K562 (cell line): Measurements from ENCODE around the gene PLAAT5. TPM values are rescaled to one million over a fixed set of nuclear protein-coding genes. Genes with fewer than 3 reads are reported as not detected.

Experiments
- CEBPG ChIP-seq, 3 experiments: fragments of 200-800 bp in 1 of 3; sonication (Bioruptor generic) in 1 of 3; sonication (generic) in 1 of 3; formaldehyde crosslinking in 1 of 3; IDR thresholded peaks in 2 of 3; conservative IDR thresholded peaks in 1 of 3; 2 replicates each; pipeline versions ENCODE4 v1.6.1 to v1.8.0; 2016 to 2022; ENCODE audit warnings: missing compliant biosample characterization in 2 of 3, missing genetic modification characterization in 2 of 3, mild to moderate bottlenecking in 1 of 3, missing genetic modification reagents in 1 of 3
- ESRRB ChIP-seq: fragments of 250-450 bp; sonication (Bioruptor Pico); IDR thresholded peaks from 2 replicates; pipeline ENCODE4 v1.5.0; 2020; ENCODE audit warnings: mild to moderate bottlenecking, moderate library complexity, borderline replicate concordance
- ETV6 ChIP-seq, 3 experiments: fragments of 150-350 bp in 1 of 3; sonication (generic) in 1 of 3; formaldehyde crosslinking in 1 of 3; IDR thresholded peaks; 2 replicates each; pipeline versions ENCODE4 v1.6.1 to v1.8.0; 2014 to 2022; ENCODE audit warnings: borderline replicate concordance in 2 of 3, low read depth in 2 of 3, antibody characterized with exemption in 1 of 3, low read length in 1 of 3, mild to moderate bottlenecking in 1 of 3, missing genetic modification reagents in 1 of 3
- FOSL1 ChIP-seq: fragments of 200-800 bp; sonication (Bioruptor generic); conservative IDR thresholded peaks from 2 replicates; pipeline ENCODE4 v1.6.1; 2016; ENCODE audit warnings: missing genetic modification characterization, missing compliant biosample characterization
- MAFG ChIP-seq: fragments of 450-650 bp; conservative IDR thresholded peaks from 2 replicates; pipeline ENCODE4 v1.6.1; 2016; ENCODE audit warnings: missing genetic modification characterization, missing compliant biosample characterization
- MTA3 ChIP-seq: fragments of 450-650 bp; formaldehyde crosslinking; IDR thresholded peaks from 2 replicates; pipeline ENCODE4 v1.6.1; 2017; ENCODE audit warnings: mild to moderate bottlenecking, borderline replicate concordance
- NCOA2 ChIP-seq, 2 experiments: fragments of 450-650 bp; IDR thresholded peaks; 2 replicates each; pipeline ENCODE4 v1.6.1; 2018; ENCODE audit warnings: mild to moderate bottlenecking in 2 of 2, moderate library complexity in 1 of 2; ENCODE audit not compliant: partially characterized antibody in 2 of 2
- NR4A1 ChIP-seq, 2 experiments: fragments of 250-450 bp in 1 of 2; fragments of 450-650 bp in 1 of 2; sonication (Bioruptor Pico) in 1 of 2; IDR thresholded peaks; 2 replicates each; pipeline versions ENCODE4 v1.4.0 to v1.6.1; 2016 to 2020; ENCODE audit warnings: mild to moderate bottlenecking in 2 of 2, missing compliant biosample characterization in 1 of 2, missing genetic modification characterization in 1 of 2, moderate library complexity in 1 of 2
- PCBP1 ChIP-seq: fragments of 200-400 bp; formaldehyde crosslinking; IDR thresholded peaks from 2 replicates; pipeline ENCODE4 v1.6.1; 2018; ENCODE audit warnings: mild to moderate bottlenecking, low read depth, low read length; ENCODE audit not compliant: poor library complexity, severe bottlenecking
- PHB2 ChIP-seq: fragments of 450-650 bp; IDR thresholded peaks from 2 replicates; pipeline ENCODE4 v1.6.1; 2017; ENCODE audit warnings: low read depth
- PRPF4 ChIP-seq: fragments of 200-400 bp; formaldehyde crosslinking; IDR thresholded peaks from one replicate; pipeline ENCODE4 v1.6.1; 2017; ENCODE audit warnings: low read length, low read depth, mild to moderate bottlenecking; ENCODE audit not compliant: insufficient read depth, poor library complexity, severe bottlenecking
- RB1 ChIP-seq: fragments of 450-650 bp; IDR thresholded peaks from 2 replicates; pipeline ENCODE4 v1.6.1; 2017; ENCODE audit warnings: low read depth, mild to moderate bottlenecking
- RBBP5 ChIP-seq: fragments of 200-600 bp; sonication (generic); IDR thresholded peaks from 2 replicates; pipeline ENCODE4 v1.6.1; 2012; ENCODE audit warnings: borderline replicate concordance, mild to moderate bottlenecking, low read length, control low read depth, inconsistent platforms; ENCODE audit not compliant: insufficient read depth, poor library complexity, severe bottlenecking
- SNIP1 ChIP-seq: fragments of 450-650 bp; IDR thresholded peaks from 2 replicates; pipeline ENCODE4 v1.7.1; 2017; ENCODE audit warnings: low read depth, mild to moderate bottlenecking
- SREBF2 ChIP-seq: sonication (generic); formaldehyde crosslinking; IDR thresholded peaks from 2 replicates; pipeline ENCODE4 v1.4.0; 2020; ENCODE audit warnings: mild to moderate bottlenecking, missing genetic modification reagents
- TAF15 ChIP-seq: fragments of 200-400 bp; formaldehyde crosslinking; IDR thresholded peaks from 2 replicates; pipeline ENCODE4 v1.6.1; 2017; ENCODE audit warnings: mild to moderate bottlenecking, low read depth, low read length, moderate library complexity
- TSC22D4 ChIP-seq: fragments of 450-650 bp; IDR thresholded peaks from 2 replicates; pipeline ENCODE4 v1.6.1; 2016; ENCODE audit warnings: missing genetic modification characterization, missing biosample characterization, control low read depth
- ZC3H8 ChIP-seq: fragments of 450-650 bp; IDR thresholded peaks from 2 replicates; pipeline ENCODE4 v1.6.1; 2017
- ZNF253 ChIP-seq: fragments of 250-450 bp; sonication (Bioruptor Pico); conservative IDR thresholded peaks from 2 replicates; pipeline ENCODE4 v1.6.1; 2021; ENCODE audit warnings: mild to moderate bottlenecking
- polyA plus RNA-seq, 8 experiments: library from polyadenylated mRNA; depleted of rRNA in 4 of 8; stranded (reverse) in 5 of 8; unstranded in 3 of 8; fragments of >200 nt; fragmentation: Nextera tagmentation in 2 of 8; fragmentation: Illumina TruSeq in 1 of 8; extraction: Ambion mirVana in 2 of 8; extraction: Trizol in 1 of 8; gene quantifications; 2 replicates each; pipeline versions ENCODE4 v1.2.1 to v1.2.3, GENCODE V29; 2011 to 2014; ENCODE audit warnings: inconsistent platforms in 1 of 8, missing spikeins in 1 of 8
- total RNA-seq, 7 experiments: library from RNA; depleted of rRNA in 6 of 7; stranded (reverse); fragments of >200 nt in 6 of 7; fragmentation: Illumina TruSeq in 2 of 7; extraction: Trizol in 2 of 7; gene quantifications; 2 replicates each; pipeline versions ENCODE4 v1.2.1 to v1.2.3, GENCODE V29; 2011 to 2021; ENCODE audit warnings: low replicate concordance in 1 of 7
- TF ChIP-seq, protein P1 (sequence below): sonication (generic); formaldehyde crosslinking; IDR thresholded peaks from 2 replicates; pipeline ENCODE4 v1.8.1; 2023; ENCODE audit warnings: mild to moderate bottlenecking, missing genetic modification reagents
- TF ChIP-seq, protein P2 (sequence below): fragments of 450-650 bp; IDR thresholded peaks from 2 replicates; pipeline ENCODE4 v1.6.1; 2017; ENCODE audit warnings: mild to moderate bottlenecking, moderate library complexity
- TF ChIP-seq, protein P3 (sequence below): fragments of 450-650 bp; formaldehyde crosslinking; IDR thresholded peaks from 2 replicates; pipeline ENCODE4 v1.4.0; 2022; ENCODE audit warnings: missing genetic modification characterization

The PLAAT5 gene
- total and polyA plus RNA-seq, 9 of the 15 experiments (the other 6 are each of a cell fraction or from before 2014, with no cell fraction given), result not detected

DNA sequence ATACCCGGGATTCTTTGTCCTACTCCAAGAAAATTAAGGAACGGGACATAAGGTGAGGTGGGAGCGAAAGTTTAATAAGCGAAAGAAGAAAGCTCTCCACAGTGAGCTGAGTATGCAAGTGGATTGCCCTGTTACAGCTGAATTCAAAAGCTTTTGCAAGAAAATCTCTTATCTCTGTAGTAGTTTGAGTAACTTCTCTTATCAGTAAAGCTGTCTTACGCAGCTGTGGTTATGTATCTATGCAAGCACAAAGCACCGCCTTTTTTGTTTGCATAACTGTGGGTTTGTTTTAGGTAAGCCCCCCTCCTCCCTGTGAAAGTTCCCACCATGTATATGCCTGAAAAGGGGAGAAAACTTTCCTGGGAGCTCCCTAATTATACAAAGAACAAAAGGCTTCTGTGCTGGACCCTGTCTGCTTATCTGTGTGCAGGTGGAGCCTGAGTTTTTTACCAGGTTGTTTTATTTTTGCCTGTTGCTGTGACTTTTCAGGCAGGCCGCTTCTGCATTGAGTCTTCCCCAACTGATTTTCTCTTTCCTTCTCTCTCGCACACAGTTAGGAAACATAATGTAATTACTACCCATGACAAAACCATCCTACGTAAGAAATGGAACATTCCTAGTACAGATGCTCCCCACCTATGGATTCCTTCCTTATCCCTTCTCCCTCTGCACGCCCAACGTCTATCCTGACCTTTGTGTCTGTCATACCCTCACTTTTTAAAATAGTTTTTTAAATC is 837 bp upstream of the PLAAT5 start (continued):
- TF ChIP-seq RBBP5 (no peak), ESRRB (CRISPR knock-in tag) (no peak), SNIP1 (no peak), ZNF253 (CRISPR knock-in tag) (no peak), NCOA2 (IDR thresholded peaks at IDR 0.05; ENCODE audit: partially characterized antibody in 2 of 2) (no peak), PHB2 (no peak), RB1 (0 out of 2 replicates have a peak, but pooled peaks have one; percentile 27), PCBP1 (no peak), MTA3 (no peak), PRPF4 (no peak), NR4A1 (CRISPR knock-in tag; IDR thresholded peaks at IDR 0.05) (no peak), NR4A1 (tag; IDR thresholded peaks at IDR 0.05) (no peak), ZC3H8 (no peak), ETV6 (IDR thresholded peaks at IDR 0.05; ENCODE audit: borderline replicate concordance in 1 of 2, low read depth in 2 of 2, low read length in 1 of 2) (no peak), ETV6 (CRISPR knock-in tag; IDR thresholded peaks at IDR 0.05; ENCODE audit: borderline replicate concordance) (no peak), FOSL1 (peak; percentile 71), TSC22D4 (no peak), MAFG (no peak), TAF15 (no peak), SREBF2 (CRISPR knock-in tag) (no peak), CEBPG (CRISPR knock-in tag; IDR thresholded peaks at IDR 0.05) (no peak), CEBPG (tag; conservative IDR thresholded peaks at IDR 0.05 in 1 of 2, IDR thresholded peaks at IDR 0.05 in 1 of 2) (peak; percentile 76 to 85)
- TF ChIP-seq, protein P1, sequence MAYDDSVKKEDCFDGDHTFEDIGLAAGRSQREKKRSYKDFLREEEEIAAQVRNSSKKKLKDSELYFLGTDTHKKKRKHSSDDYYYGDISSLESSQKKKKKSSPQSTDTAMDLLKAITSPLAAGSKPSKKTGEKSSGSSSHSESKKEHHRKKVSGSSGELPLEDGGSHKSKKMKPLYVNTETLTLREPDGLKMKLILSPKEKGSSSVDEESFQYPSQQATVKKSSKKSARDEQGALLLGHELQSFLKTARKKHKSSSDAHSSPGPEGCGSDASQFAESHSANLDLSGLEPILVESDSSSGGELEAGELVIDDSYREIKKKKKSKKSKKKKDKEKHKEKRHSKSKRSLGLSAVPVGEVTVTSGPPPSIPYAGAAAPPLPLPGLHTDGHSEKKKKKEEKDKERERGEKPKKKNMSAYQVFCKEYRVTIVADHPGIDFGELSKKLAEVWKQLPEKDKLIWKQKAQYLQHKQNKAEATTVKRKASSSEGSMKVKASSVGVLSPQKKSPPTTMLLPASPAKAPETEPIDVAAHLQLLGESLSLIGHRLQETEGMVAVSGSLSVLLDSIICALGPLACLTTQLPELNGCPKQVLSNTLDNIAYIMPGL (CRISPR knock-in tag), result no peak
- TF ChIP-seq, protein P2, sequence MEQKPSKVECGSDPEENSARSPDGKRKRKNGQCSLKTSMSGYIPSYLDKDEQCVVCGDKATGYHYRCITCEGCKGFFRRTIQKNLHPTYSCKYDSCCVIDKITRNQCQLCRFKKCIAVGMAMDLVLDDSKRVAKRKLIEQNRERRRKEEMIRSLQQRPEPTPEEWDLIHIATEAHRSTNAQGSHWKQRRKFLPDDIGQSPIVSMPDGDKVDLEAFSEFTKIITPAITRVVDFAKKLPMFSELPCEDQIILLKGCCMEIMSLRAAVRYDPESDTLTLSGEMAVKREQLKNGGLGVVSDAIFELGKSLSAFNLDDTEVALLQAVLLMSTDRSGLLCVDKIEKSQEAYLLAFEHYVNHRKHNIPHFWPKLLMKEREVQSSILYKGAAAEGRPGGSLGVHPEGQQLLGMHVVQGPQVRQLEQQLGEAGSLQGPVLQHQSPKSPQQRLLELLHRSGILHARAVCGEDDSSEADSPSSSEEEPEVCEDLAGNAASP, result no peak
- TF ChIP-seq, protein P3, sequence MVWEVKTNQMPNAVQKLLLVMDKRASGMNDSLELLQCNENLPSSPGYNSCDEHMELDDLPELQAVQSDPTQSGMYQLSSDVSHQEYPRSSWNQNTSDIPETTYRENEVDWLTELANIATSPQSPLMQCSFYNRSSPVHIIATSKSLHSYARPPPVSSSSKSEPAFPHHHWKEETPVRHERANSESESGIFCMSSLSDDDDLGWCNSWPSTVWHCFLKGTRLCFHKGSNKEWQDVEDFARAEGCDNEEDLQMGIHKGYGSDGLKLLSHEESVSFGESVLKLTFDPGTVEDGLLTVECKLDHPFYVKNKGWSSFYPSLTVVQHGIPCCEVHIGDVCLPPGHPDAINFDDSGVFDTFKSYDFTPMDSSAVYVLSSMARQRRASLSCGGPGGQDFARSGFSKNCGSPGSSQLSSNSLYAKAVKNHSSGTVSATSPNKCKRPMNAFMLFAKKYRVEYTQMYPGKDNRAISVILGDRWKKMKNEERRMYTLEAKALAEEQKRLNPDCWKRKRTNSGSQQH, result no peak
